Hematopoietic multipotent progenitor cell treated with erythropoietin and hydrocortisone succinate and interleukin-3 and kit ligand, for 6 days (in vitro differentiated cells): Measurements from ENCODE around the gene FGL2.
"Not testable (repeated sequence)": the region's sequence is repeated elsewhere in the genome, so short reads cannot be mapped to it uniquely, and the experiment has no call there.

Source experiments
- DNase-seq: peaks from one replicate; pipeline ENCODE4 v3.0.0-alpha.2; 2015

The FGL2 gene

DNA sequence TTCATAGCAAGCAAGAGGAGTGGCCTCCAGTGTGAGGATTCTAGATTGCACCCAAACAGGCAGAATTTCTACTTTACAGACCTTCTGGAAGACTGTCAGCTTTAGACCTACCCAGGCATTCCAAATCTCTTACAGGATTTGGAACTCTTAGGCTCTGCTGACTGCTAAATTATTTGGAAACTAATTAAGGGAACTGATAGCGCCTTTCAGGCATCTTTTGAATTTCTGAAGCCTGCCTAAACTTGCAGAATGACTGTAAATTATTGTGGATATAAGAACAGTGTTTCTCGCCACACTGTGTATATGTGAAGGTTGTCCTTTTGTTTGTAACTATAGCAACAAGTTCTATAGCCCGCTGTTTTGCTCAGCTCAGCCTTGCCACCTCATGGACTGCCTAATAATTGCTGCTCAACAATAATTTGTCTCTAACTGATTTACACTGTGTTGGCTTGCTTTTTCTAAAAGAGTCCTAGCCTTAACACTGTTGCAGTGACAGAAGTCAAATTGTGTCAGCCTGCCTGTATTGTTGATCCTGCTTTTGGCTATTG is 44.6 kb downstream of the FGL2 start:
- DNase-seq: not testable (repeated sequence)

DNA sequence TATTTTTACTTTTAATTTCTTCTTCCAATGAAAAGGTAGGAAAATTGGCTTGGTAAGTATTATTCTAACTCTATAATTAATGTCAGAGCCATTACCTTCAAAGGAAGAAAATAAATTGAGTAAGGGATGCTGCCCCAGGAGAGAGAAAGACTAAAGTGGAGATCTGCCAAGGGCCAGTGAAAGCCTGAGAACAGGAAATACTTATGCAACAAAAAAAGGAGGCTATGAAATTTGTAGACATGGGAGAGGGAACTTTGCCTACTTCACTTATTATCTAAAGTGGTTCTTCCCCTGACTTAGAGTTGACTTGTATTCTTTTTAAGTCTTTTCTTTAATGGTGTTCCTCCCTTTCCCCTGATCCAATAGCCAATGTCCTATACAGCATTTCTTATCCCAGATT is 47.4 kb downstream of the FGL2 start:
- DNase-seq: not testable (repeated sequence)
